Measurements from ENCODE around the gene CHRND. TPM values are rescaled to one million over a fixed set of nuclear protein-coding genes. Genes with fewer than 3 reads are reported as not detected.

Gene CHRND
- total and polyA plus RNA-seq, 3 donors from 2014 or later = 0.16 to 0.63 (median 0.56) TPM

DNA sequence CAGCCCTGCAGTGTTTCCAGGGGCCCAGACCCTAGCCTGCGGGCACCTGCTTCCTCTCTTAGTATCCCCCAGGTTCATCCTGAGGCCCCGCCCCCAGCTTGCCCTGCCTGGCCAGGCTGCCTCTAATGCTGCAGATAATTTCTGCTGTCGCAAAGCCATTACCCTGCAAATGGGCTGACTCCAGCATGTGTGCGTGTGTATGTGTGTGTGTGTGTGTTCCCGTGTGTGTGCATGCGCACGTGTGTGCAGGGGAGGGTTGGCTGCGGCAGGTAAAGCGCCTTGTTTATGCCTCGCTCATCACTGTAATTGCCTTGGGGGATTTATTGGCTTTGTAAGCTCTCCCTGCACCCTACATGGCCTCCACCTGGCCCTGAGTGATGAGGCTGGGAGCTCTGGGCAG is 13.4 kb upstream of the CHRND start:
- no peak overlapping the region for H3K27ac ChIP-seq
- no peaks in the 10 kb centered on the region for H3K9me3 ChIP-seq
- no peaks in the 10 kb centered on the region for H3K36me3 ChIP-seq (ENCODE audit: low read depth, missing control alignments)
- H3K4me1 ChIP-seq = no peaks in the 10 kb centered on the region
- TF ChIP-seq, protein P1, sequence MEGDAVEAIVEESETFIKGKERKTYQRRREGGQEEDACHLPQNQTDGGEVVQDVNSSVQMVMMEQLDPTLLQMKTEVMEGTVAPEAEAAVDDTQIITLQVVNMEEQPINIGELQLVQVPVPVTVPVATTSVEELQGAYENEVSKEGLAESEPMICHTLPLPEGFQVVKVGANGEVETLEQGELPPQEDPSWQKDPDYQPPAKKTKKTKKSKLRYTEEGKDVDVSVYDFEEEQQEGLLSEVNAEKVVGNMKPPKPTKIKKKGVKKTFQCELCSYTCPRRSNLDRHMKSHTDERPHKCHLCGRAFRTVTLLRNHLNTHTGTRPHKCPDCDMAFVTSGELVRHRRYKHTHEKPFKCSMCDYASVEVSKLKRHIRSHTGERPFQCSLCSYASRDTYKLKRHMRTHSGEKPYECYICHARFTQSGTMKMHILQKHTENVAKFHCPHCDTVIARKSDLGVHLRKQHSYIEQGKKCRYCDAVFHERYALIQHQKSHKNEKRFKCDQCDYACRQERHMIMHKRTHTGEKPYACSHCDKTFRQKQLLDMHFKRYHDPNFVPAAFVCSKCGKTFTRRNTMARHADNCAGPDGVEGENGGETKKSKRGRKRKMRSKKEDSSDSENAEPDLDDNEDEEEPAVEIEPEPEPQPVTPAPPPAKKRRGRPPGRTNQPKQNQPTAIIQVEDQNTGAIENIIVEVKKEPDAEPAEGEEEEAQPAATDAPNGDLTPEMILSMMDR (IDR thresholded peaks at IDR 0.05) = no peak
- TF ChIP-seq POLR2A (IDR thresholded peaks at IDR 0.05) = no peak
- WGBS, 2 donors = 88 to 90% methylated on average over 7 to 10 of the region's 10 CpGs
- no peaks in the 10 kb centered on the region for H3K27me3 ChIP-seq
- H3K4me3 ChIP-seq = no peak overlapping the region
- intact Hi-C loops (cut with DNase I; ENCODE audit: low total_unique reads) = loop anchor here (10.0 kb wide), 1 partner anchor 608 kb away; no protein-coding TSS in a partner anchor
- no peak for DNase-seq

GRCh38 chr2:232513353-232513752 is 12.6 kb upstream of the CHRND start:
- H3K9me3 ChIP-seq = no peaks in the 10 kb centered on the region
- H3K36me3 ChIP-seq (ENCODE audit: low read depth, missing control alignments) = no peaks in the 10 kb centered on the region
- no peak for DNase-seq
- no peaks in the 10 kb centered on the region for H3K27me3 ChIP-seq
- intact Hi-C loops (cut with DNase I; ENCODE audit: low total_unique reads) = loop anchor here (10.0 kb wide), 1 partner anchor 609 kb away; no protein-coding TSS in a partner anchor
- H3K27ac ChIP-seq = no peak overlapping the region
- H3K4me1 ChIP-seq = no peaks in the 10 kb centered on the region
- TF ChIP-seq, protein P1 (IDR thresholded peaks at IDR 0.05) = no peak
- no peak for TF ChIP-seq POLR2A (IDR thresholded peaks at IDR 0.05)
- 87 to 89% methylated on average over 3 to 5 of the region's 5 CpGs for WGBS, 2 donors
- no peak overlapping the region for H3K4me3 ChIP-seq

GRCh38 chr2:232515639-232516038 is 10.3 kb upstream of the CHRND start:
- TF ChIP-seq POLR2A (IDR thresholded peaks at IDR 0.05) = no peak
- TF ChIP-seq, protein P1 (IDR thresholded peaks at IDR 0.05) = no peak
- WGBS, 2 donors = 86 to 88% methylated on average over 7 of the region's 7 CpGs
- intact Hi-C loops (cut with DNase I; ENCODE audit: low total_unique reads) = loop anchor here (10.0 kb wide), 1 partner anchor 611 kb away; no protein-coding TSS in a partner anchor
- DNase-seq = no peak
- H3K36me3 ChIP-seq (ENCODE audit: low read depth, missing control alignments) = no peaks in the 10 kb centered on the region
- no peaks in the 10 kb centered on the region for H3K4me1 ChIP-seq
- no peak overlapping the region for H3K27ac ChIP-seq
- H3K4me3 ChIP-seq = no peak overlapping the region
- no peaks in the 10 kb centered on the region for H3K27me3 ChIP-seq
- no peaks in the 10 kb centered on the region for H3K9me3 ChIP-seq

- intact Hi-C loops (cut with DNase I; ENCODE audit: low total_unique reads) = loop anchor here (10.0 kb wide), 1 partner anchor 612 kb away; no protein-coding TSS in a partner anchor
- Histone ChIP-seq H3K9me3 (no peaks in the 10 kb centered on the region), H3K27me3 (no peaks in the 10 kb centered on the region), H3K4me1 (no peaks in the 10 kb centered on the region), H3K27ac (no peak overlapping the region), H3K4me3 (no peak overlapping the region), H3K36me3 (ENCODE audit: low read depth, missing control alignments) (no peaks in the 10 kb centered on the region)
- WGBS, 2 donors = 87 to 91% methylated on average over 3 of the region's 3 CpGs
- TF ChIP-seq POLR2A (IDR thresholded peaks at IDR 0.05) = no peak
- TF ChIP-seq, protein P1 (IDR thresholded peaks at IDR 0.05) = no peak
- no peak for DNase-seq
Measured at GRCh38 chr2:232516551-232516950, 9.4 kb upstream of the CHRND start.

- Histone ChIP-seq H3K27ac (no peak overlapping the region), H3K27me3 (no peaks in the 10 kb centered on the region), H3K4me3 (no peak overlapping the region), H3K4me1 (no peaks in the 10 kb centered on the region), H3K36me3 (ENCODE audit: low read depth, missing control alignments) (no peaks in the 10 kb centered on the region), H3K9me3 (no peaks in the 10 kb centered on the region)
- no peak for DNase-seq
- intact Hi-C loops (cut with DNase I; ENCODE audit: low total_unique reads) = loop anchor here (10.0 kb wide), 1 partner anchor 614 kb away; no protein-coding TSS in a partner anchor
- 87 to 89% methylated on average over 3 to 6 of the region's 6 CpGs for WGBS, 2 donors
- no peak for TF ChIP-seq POLR2A (IDR thresholded peaks at IDR 0.05)
- TF ChIP-seq, protein P1 (IDR thresholded peaks at IDR 0.05) = no peak
Measured at GRCh38 chr2:232518844-232519243, 7.1 kb upstream of the CHRND start.

All from testis (tissue), 3 donors.